SK-N-SH (cell line): ENCODE measurements around the gene PNLDC1. TPM values are rescaled to one million over a fixed set of nuclear protein-coding genes. Genes with fewer than 3 reads are reported as not detected.

Experiments
- CTCF ChIA-PET: fragments of 300-600, 350-600 bp; formaldehyde crosslinking; extraction: SDS; loops from one replicate; lab custom pipeline; 2021; lab: Yijun Ruan, JAX
- POLR2A ChIA-PET: fragments of 350-600 bp; sonication (Branson Sonifier 250); formaldehyde crosslinking; extraction: SDS; loops from one replicate; lab custom pipeline; 2020; ENCODE audit warnings: antibody characterized with exemption, inconsistent platforms; lab: Yijun Ruan, JAX
- DNase-seq: peaks from one replicate; pipeline ENCODE4 v3.0.0; 2012
- H2AFZ ChIP-seq: fragments of 200-600 bp; sonication (generic); 2 replicates; pipeline ENCODE4 v1.8.1; 2016; ENCODE audit warnings: antibody characterized with exemption, mild to moderate bottlenecking, low read depth
- H3F3A ChIP-seq: fragments of 200-600 bp; sonication (generic); replicated peaks from 2 replicates; pipeline ENCODE3; 2016; ENCODE audit warnings: antibody characterized with exemption, mild to moderate bottlenecking; ENCODE audit not compliant: insufficient read depth
- H3K27ac ChIP-seq, 2 experiments: fragments of 200-500 bp in 1 of 2; fragments of 200-600 bp in 1 of 2; sonication (Bioruptor generic) in 1 of 2; sonication (generic), shearing (Covaris generic) in 1 of 2; 2 replicates each; pipeline versions ENCODE4 v1.5.1 to v1.6.1; 2014 to 2016; ENCODE audit warnings: low read depth in 2 of 2, inconsistent platforms in 1 of 2, low read length in 1 of 2, mild to moderate bottlenecking in 1 of 2, mixed read lengths in 1 of 2
- H3K27me3 ChIP-seq: fragments of 200-600 bp; sonication (generic), shearing (Covaris generic); 2 replicates; pipeline ENCODE4 v1.6.1; 2016; ENCODE audit warnings: mixed run types; ENCODE audit not compliant: insufficient read depth
- H3K36me3 ChIP-seq, 2 experiments: fragments of 200-500 bp in 1 of 2; fragments of 200-600 bp in 1 of 2; sonication (Bioruptor generic) in 1 of 2; sonication (generic) in 1 of 2; replicated peaks in 1 of 2; 2 replicates each; pipeline versions ENCODE3 to v1.5.1; 2014 to 2016; ENCODE audit warnings: low read length in 1 of 2, mild to moderate bottlenecking in 1 of 2; ENCODE audit not compliant: insufficient read depth in 2 of 2, control insufficient read depth in 1 of 2
- H3K4me1 ChIP-seq, 2 experiments: fragments of 200-500 bp in 1 of 2; fragments of 200-600 bp in 1 of 2; sonication (Bioruptor generic) in 1 of 2; sonication (generic), shearing (Covaris generic) in 1 of 2; 2 replicates each; pipeline versions ENCODE4 v1.5.1 to v1.6.1; 2014 to 2016; ENCODE audit warnings: low read depth in 1 of 2, low read length in 1 of 2, mixed run types in 1 of 2; ENCODE audit not compliant: insufficient read depth in 2 of 2, control insufficient read depth in 1 of 2
- H3K4me2 ChIP-seq: fragments of 200-600 bp; sonication (generic), shearing (Covaris generic); 2 replicates; pipeline ENCODE4 v1.6.1; 2017; ENCODE audit warnings: mixed run types
- H3K4me3 ChIP-seq, 2 experiments: fragments of 200-500 bp in 1 of 2; fragments of 200-600 bp in 1 of 2; sonication (Bioruptor generic) in 1 of 2; sonication (generic), shearing (Covaris generic) in 1 of 2; 2 replicates each; pipeline versions ENCODE4 v1.5.1 to v1.8.1; 2014 to 2016; ENCODE audit warnings: low read depth in 2 of 2, inconsistent platforms in 1 of 2, low read length in 1 of 2, mild to moderate bottlenecking in 1 of 2, mixed read lengths in 1 of 2, moderate library complexity in 1 of 2
- H3K79me2 ChIP-seq: fragments of 200-600 bp; sonication (generic); 2 replicates; pipeline ENCODE4 v1.8.1; 2017; ENCODE audit warnings: mild to moderate bottlenecking; ENCODE audit not compliant: insufficient read depth
- H3K9ac ChIP-seq: fragments of 200-600 bp; sonication (generic); 2 replicates; pipeline ENCODE4 v1.6.1; 2017; ENCODE audit warnings: mixed run types
- H3K9me2 ChIP-seq: fragments of 200-600 bp; sonication (generic); 2 replicates; pipeline ENCODE4 v1.6.1; 2017; ENCODE audit warnings: mixed run types
- H3K9me3 ChIP-seq: fragments of 200-600 bp; sonication (generic); 2 replicates; pipeline ENCODE4 v1.6.1; 2017; ENCODE audit warnings: mixed run types, mild to moderate bottlenecking, moderate library complexity
- H4K20me1 ChIP-seq: fragments of 200-600 bp; sonication (generic); 2 replicates; pipeline ENCODE4 v1.6.1; 2017; ENCODE audit warnings: mild to moderate bottlenecking, mixed run types; ENCODE audit not compliant: insufficient read depth
- ELF1 ChIP-seq: IDR thresholded peaks from 2 replicates; pipeline ENCODE4 v1.4.0; 2012
- FOSL2 ChIP-seq: IDR thresholded peaks from 2 replicates; pipeline ENCODE4 v1.4.0; 2012; ENCODE audit warnings: low read depth, mild to moderate bottlenecking, moderate library complexity, borderline replicate concordance
- GABPA ChIP-seq: IDR thresholded peaks from 2 replicates; pipeline ENCODE4 v1.4.0; 2012; ENCODE audit warnings: low read depth, mild to moderate bottlenecking
- GATA2 ChIP-seq: sonication (generic); formaldehyde crosslinking; IDR thresholded peaks from 2 replicates; pipeline ENCODE4 v1.5.0; 2020; ENCODE audit warnings: mild to moderate bottlenecking, missing genetic modification reagents
- JUND ChIP-seq: IDR thresholded peaks from 2 replicates; pipeline ENCODE4 v1.4.0; 2012
- MEF2A ChIP-seq: IDR thresholded peaks from 2 replicates; pipeline ENCODE4 v1.4.0; 2012; ENCODE audit warnings: low read depth, borderline replicate concordance
- NFIC ChIP-seq: IDR thresholded peaks from 2 replicates; pipeline ENCODE4 v1.4.0; 2012; ENCODE audit warnings: borderline replicate concordance
- NRF1 ChIP-seq: IDR thresholded peaks from 2 replicates; pipeline ENCODE4 v1.6.1; 2012; ENCODE audit warnings: low read depth, mild to moderate bottlenecking, low read length
- POLR2AphosphoS5 ChIP-seq: IDR thresholded peaks from 2 replicates; pipeline ENCODE4 v1.6.1; 2012; ENCODE audit warnings: low read depth, low read length
- RAD21 ChIP-seq: IDR thresholded peaks from 2 replicates; pipeline ENCODE4 v1.6.1; 2012; ENCODE audit warnings: mild to moderate bottlenecking, low read length
- RFX5 ChIP-seq: IDR thresholded peaks from 2 replicates; pipeline ENCODE4 v1.6.1; 2012; ENCODE audit warnings: mild to moderate bottlenecking, improper control_type of control experiment, low read length
- RXRA ChIP-seq: IDR thresholded peaks from 2 replicates; pipeline ENCODE4 v1.4.0; 2012; ENCODE audit warnings: low read depth, mild to moderate bottlenecking, borderline replicate concordance
- SMC3 ChIP-seq: IDR thresholded peaks from 2 replicates; pipeline ENCODE4 v1.6.1; 2012; ENCODE audit warnings: low read depth, low read length, improper control_type of control experiment
- TAF1 ChIP-seq: IDR thresholded peaks from 2 replicates; pipeline ENCODE4 v1.6.1; 2012; ENCODE audit warnings: low read depth, mild to moderate bottlenecking, low read length, moderate library complexity, borderline replicate concordance
- TCF12 ChIP-seq: IDR thresholded peaks from 2 replicates; pipeline ENCODE4 v1.4.0; 2012
- TEAD4 ChIP-seq: IDR thresholded peaks from 2 replicates; pipeline ENCODE4 v1.4.0; 2012; ENCODE audit warnings: mild to moderate bottlenecking, borderline replicate concordance; ENCODE audit not compliant: insufficient read depth
- WGBS: methylation state at CpG from one replicate; pipeline ENCODE4 v1.1.6; 2017; ENCODE audit warnings: low lambda C conversion rate; 5-methylcytosine and 5-hydroxymethylcytosine counted together
- polyA plus RNA-seq, 3 experiments: library from polyadenylated mRNA; depleted of rRNA; stranded (reverse); fragments of >200 nt; gene quantifications; 2 replicates each; pipeline ENCODE4 v1.2.3, GENCODE V29; 2012
- TF ChIP-seq, protein P1 (sequence below): fragments of 200-600 bp; sonication (generic); IDR thresholded peaks from 2 replicates; pipeline ENCODE4 v1.6.1; 2017; ENCODE audit warnings: antibody characterized with exemption, mild to moderate bottlenecking, moderate library complexity
- TF ChIP-seq, protein P2 (sequence below): fragments of 150-350 bp; IDR thresholded peaks from 2 replicates; pipeline ENCODE4 v1.6.1; 2017; ENCODE audit warnings: antibody characterized with exemption, low read length, low read depth, borderline replicate concordance
- TF ChIP-seq, protein P3 (sequence below): IDR thresholded peaks from 2 replicates; pipeline ENCODE4; 2012
- TF ChIP-seq, protein P4 (sequence below): IDR thresholded peaks from 2 replicates; pipeline ENCODE4 v1.4.0; 2012; ENCODE audit warnings: low read depth

The PNLDC1 gene
- polyA plus RNA-seq, 1 of the 3 experiments (the other 2 are of a cell fraction), result not detected

DNA sequence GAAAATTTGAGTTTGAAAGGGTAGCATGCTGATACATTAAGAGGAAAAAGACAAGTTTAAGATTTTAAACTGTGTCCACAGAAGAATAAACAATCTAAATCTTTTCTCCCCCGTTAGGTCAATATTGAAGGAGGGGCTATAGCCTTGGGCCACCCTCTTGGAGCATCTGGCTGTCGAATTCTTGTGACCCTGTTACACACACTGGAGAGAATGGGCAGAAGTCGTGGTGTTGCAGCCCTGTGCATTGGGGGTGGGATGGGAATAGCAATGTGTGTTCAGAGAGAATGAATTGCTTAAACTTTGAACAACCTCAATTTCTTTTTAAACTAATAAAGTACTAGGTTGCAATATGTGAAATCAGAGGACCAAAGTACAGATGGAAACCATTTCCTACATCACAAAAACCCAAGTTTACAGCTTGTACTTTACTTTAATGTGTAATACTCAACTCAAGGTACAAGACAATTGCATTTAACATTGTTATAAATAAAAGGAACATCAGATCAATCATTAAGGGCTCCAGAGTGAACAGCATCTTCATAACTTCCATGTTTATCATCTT lies 21.5 kb upstream of the PNLDC1 start:
- Histone ChIP-seq H3K4me1 (no peaks in the 10 kb centered on the region; a peak in 1 of 4 replicates), H3K27me3 (no peaks in the 10 kb centered on the region), H3F3A (peaks cover 43% of the 10 kb centered on the region), H3K9me2 (no peaks in the 10 kb centered on the region), H3K4me2 (no peak overlapping the region), H4K20me1 (peaks cover 3% of the 10 kb centered on the region), H3K9ac (no peak overlapping the region), H3K4me3 (no peak overlapping the region), H3K36me3 (peaks cover 65 to 79% of the 10 kb centered on the region in 2 experiments), H2AFZ (no peak overlapping the region), H3K9me3 (no peaks in the 10 kb centered on the region), H3K27ac (no peak overlapping the region), H3K79me2 (peaks cover 29% of the 10 kb centered on the region)
- ChIA-PET POLR2A (interaction anchor here (0.6 kb wide), 1 partner anchor 8 kb away, joined by 3 read pairs; no protein-coding TSS in a partner anchor), CTCF (no interaction called here)
- no peak for DNase-seq
- WGBS, result 83% methylated on average over 3 of the region's 3 CpGs
- TF ChIP-seq GABPA (no peak), ELF1 (no peak), RAD21 (no peak), NFIC (no peak), TEAD4 (no peak), TAF1 (no peak), MEF2A (no peak), SMC3 (no peak), GATA2 (CRISPR knock-in tag) (no peak), JUND (no peak), POLR2AphosphoS5 (no peak)
- TF ChIP-seq, protein P1, sequence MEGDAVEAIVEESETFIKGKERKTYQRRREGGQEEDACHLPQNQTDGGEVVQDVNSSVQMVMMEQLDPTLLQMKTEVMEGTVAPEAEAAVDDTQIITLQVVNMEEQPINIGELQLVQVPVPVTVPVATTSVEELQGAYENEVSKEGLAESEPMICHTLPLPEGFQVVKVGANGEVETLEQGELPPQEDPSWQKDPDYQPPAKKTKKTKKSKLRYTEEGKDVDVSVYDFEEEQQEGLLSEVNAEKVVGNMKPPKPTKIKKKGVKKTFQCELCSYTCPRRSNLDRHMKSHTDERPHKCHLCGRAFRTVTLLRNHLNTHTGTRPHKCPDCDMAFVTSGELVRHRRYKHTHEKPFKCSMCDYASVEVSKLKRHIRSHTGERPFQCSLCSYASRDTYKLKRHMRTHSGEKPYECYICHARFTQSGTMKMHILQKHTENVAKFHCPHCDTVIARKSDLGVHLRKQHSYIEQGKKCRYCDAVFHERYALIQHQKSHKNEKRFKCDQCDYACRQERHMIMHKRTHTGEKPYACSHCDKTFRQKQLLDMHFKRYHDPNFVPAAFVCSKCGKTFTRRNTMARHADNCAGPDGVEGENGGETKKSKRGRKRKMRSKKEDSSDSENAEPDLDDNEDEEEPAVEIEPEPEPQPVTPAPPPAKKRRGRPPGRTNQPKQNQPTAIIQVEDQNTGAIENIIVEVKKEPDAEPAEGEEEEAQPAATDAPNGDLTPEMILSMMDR, result no peak
- TF ChIP-seq, protein P2, sequence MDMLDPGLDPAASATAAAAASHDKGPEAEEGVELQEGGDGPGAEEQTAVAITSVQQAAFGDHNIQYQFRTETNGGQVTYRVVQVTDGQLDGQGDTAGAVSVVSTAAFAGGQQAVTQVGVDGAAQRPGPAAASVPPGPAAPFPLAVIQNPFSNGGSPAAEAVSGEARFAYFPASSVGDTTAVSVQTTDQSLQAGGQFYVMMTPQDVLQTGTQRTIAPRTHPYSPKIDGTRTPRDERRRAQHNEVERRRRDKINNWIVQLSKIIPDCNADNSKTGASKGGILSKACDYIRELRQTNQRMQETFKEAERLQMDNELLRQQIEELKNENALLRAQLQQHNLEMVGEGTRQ, result no peak
- TF ChIP-seq, protein P3, sequence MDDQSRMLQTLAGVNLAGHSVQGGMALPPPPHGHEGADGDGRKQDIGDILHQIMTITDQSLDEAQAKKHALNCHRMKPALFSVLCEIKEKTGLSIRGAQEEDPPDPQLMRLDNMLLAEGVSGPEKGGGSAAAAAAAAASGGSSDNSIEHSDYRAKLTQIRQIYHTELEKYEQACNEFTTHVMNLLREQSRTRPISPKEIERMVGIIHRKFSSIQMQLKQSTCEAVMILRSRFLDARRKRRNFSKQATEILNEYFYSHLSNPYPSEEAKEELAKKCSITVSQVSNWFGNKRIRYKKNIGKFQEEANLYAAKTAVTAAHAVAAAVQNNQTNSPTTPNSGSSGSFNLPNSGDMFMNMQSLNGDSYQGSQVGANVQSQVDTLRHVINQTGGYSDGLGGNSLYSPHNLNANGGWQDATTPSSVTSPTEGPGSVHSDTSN, result no peak

DNA sequence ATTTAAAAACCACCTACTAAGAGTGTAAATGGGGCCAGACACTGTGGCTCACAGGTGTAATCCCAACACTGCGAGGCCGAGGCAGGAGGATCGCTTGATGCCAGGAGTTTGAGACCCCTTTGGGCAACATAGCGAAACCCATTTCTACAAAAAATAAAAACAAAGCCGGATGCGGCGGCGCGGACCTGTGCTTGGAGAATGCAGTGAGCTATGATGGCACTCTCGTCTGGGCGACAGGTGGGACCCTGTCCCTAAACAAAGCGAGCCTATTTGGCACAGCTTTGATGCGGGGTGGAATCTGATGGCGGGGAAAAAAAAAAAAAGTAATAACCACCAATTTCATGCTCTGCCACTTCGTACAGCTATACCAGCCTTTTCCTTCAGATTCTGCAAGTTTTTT lies 11.8 kb upstream of the PNLDC1 start:
- peak overlapping the region; percentile 89 for H3K9ac ChIP-seq
- 7% methylated on average over 15 of the region's 15 CpGs for WGBS
- ChIA-PET CTCF (interaction anchor here (1.3 kb wide), 1 partner anchor 97 kb away, joined by 4 read pairs; no protein-coding TSS in a partner anchor), POLR2A (interaction anchor here (2.4 kb wide), 1 partner anchor 27 kb away, joined by 11 read pairs; the partner anchor contains the start of gene ACAT2)
- H4K20me1 ChIP-seq, result peaks cover 19% of the 10 kb centered on the region
- DNase-seq, result no peak
- H3K27me3 ChIP-seq, result no peaks in the 10 kb centered on the region
- no peak overlapping the region for H2AFZ ChIP-seq
- no peaks in the 10 kb centered on the region for H3K9me3 ChIP-seq
- peaks cover 50 to 66% of the 10 kb centered on the region in 2 experiments for H3K36me3 ChIP-seq
- H3K4me3 ChIP-seq, result peak overlapping the region; percentile 73 to 90
- H3K9me2 ChIP-seq, result no peaks in the 10 kb centered on the region
- peak overlapping the region; percentile 94 for H3K4me2 ChIP-seq
- H3K79me2 ChIP-seq, result peaks cover 91% of the 10 kb centered on the region
- H3K4me1 ChIP-seq, result peaks cover 10 to 22% of the 10 kb centered on the region in 2 experiments; a peak in 3 of 4 replicates
- no peak overlapping the region; a peak in 1 of 4 replicates for H3K27ac ChIP-seq
- peaks cover 3% of the 10 kb centered on the region for H3F3A ChIP-seq
- TF ChIP-seq, protein P4, sequence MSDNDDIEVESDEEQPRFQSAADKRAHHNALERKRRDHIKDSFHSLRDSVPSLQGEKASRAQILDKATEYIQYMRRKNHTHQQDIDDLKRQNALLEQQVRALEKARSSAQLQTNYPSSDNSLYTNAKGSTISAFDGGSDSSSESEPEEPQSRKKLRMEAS, result no peak
- TF ChIP-seq NRF1 (no peak), RFX5 (no peak), FOSL2 (no peak), NFIC (no peak), JUND (no peak), RXRA (no peak), GATA2 (CRISPR knock-in tag) (no peak), TCF12 (no peak), MEF2A (no peak)
- TF ChIP-seq, protein P1, result no peak
- TF ChIP-seq, protein P2, result no peak
